GM21576 (cell line): ENCODE measurements around the gene ZC3H7B.

Experiments
- ATAC-seq: cut with Tn5 transposase; IDR thresholded peaks from one replicate; pipeline ENCODE4 v1.9.1; 2021; ENCODE audit warnings: mild to moderate bottlenecking, moderate library complexity; ENCODE audit not compliant: unreplicated experiment

Gene ZC3H7B

DNA sequence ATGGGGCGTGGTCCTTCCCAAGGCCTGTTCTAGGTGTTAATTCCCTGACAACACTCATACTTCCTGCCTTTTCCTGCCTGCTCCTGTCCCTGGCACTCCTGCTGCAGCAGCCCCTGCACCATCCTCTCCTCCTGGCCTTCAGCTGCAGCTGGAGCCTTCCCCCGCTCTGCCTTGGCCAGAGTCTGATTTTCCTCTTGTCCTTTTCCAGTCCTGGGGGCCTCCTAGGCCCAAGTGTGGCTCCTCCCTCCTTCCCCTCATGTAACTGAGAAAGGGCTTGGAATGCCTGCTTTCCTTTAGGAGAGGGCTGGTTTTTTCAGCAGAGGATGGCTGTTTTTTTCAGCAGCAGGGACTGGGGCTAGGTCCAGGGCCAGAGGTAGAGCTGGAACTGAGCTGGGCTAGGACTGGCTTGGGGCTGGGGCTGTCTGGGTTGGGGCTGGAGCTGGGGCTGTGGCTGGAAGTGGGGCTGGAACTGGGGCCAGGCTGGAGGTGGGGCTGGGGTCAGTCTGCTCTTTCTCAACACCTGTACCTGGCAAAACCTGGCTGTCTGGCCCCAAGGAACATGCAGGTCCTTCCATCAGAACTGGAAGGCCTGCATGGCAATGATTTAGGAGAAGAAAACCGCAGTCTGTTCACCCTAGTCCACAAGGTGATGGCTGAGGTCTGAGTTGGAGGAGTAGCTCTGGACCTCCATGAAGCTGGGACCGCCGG is 23.6 kb downstream of the ZC3H7B start:
- ATAC-seq, result no peak

DNA sequence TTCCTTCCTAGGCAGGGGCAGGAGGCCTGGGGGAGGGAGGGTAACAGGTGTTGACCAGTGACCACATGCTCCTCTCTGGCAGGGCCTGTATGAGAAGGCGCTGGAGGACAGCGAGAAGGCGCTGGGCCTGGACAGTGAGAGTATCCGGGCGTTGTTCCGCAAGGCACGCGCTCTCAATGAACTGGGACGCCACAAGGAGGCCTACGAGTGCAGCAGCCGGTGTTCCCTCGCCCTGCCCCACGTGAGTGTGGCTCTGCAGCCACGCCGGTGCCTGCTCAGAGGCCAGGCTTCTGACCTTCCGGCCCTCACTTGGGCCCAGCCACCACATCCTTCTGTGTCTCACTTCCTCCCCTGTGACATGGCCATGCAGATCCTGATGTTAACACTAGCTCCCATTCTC is 25.8 kb downstream of the ZC3H7B start:
- ATAC-seq, result no peak

DNA sequence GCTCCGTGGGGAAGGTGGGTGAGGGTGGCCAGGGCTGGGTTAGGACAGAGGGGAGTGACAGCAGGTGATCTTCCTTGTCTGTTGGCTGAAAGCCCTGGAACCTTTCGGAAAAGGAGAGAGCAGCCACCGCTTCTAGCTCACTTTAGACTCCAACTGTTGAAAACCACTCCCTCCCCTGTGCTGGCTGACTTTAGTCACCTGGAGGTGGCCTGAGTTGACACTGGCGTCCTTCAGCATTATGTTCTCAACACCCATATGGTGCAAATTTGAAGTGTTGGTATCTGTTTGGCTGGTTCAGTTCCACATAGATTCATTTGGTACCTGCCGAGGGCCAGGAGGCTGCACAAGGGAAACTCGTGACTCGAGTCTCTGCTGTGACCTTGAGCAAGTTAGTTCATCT is 28.8 kb downstream of the ZC3H7B start:
- ATAC-seq, result no peak

DNA sequence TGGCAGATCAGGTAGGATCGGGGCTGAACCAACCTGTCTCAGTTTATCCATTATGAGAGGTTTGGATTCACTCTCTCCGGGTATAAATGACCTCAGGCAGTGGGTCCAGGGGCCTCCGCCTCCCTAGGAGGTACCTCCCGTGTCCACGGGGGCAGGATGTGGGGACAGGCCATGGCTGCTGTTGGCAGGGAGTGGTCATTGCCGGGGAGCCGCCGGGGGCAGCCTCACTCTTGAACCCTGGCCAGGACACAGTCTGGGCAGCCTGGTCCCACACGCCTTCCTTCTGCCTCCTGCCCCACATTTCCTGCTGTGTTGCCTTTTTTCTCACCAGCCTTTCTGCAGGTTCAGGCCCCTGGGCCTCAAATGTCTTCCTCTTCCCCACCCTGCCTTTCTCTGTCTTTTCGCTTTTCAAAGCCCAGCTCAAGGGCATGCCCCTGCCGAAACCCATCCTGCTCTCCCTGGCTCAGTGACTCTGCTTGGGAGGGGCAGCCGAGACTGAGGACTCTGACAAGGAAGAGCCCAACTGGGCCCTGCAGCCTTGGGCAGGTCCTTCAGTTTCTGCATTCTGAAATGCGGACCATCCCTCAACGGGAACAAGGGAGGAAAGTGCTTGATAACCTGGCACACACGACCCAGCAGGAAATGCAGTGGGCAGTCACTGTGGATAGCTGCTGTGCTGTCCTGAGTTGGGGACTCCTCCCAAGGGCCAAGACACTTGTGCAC is 31.1 kb downstream of the ZC3H7B start:
- no peak for ATAC-seq

DNA sequence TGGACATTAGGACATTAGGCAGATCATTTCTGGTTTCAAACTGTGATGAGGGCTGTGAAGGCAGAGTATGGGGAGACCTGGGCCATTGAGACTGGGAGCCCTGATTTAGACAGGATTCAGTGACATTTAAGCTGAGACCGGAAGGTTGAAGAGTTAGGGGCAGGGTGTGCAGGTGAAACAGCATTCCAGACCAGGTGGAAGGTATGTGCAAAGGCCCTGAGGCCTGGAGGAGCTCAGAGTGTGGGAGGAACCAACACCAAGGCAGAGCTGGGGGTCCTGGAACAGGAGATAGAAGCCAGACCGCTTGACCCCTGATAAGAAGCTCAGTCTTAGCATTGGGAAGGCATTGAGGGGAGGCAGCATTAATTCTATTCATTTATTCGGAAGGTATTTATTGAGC is 32.5 kb downstream of the ZC3H7B start:
- no peak for ATAC-seq

DNA sequence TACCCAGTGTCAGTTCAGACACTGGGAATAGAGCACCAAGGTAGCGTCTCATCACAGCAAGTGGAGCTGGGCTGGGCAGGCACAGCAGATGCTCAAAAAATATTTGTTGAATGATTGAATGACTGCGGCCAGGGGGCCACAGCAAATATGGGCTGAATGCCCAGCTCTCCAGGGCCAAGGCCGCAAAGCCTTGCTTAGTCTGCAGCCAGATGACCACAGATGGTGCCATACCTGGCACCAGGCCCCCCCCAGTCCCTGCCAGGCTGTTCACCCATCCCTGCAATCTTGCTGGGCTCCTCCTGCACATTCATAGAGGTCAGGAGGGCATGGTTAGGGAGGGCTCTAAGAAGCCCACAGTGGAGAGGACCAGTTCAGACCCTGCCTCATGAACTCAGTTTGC is 32.9 kb downstream of the ZC3H7B start:
- ATAC-seq, result no peak

DNA sequence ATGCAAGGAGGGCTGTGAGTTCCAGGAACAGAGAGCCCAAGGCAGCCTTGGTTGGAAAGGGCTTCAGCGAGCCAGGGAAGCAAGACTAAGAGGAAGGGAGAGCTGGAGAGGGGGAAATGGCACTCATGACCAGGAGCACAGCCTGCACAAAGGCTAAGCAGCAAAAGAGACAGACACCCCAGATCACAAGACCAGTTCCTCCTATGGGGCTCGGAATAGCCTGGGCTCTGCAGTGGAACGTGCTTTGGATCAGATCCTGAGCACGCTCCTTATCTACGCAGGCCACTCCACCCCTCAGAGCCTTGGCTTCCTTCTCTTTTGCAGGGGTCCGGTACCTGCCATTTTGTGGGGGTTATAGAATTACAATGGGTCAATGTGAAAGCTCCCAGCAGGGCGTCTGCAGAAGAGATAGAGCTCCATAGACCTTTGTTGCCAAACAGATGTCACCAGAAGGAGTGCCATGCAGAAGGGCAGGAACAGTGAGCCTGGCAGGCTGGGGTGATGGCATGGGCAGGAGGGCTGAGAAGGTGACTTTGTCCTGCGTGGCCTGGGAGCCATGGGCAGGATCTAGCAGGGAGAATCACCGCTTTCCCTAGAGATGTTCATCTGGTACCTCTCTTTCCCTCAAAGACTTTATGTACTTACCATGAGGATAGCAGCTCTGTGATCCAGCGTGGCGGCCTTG is 33.8 kb downstream of the ZC3H7B start:
- no peak for ATAC-seq

DNA sequence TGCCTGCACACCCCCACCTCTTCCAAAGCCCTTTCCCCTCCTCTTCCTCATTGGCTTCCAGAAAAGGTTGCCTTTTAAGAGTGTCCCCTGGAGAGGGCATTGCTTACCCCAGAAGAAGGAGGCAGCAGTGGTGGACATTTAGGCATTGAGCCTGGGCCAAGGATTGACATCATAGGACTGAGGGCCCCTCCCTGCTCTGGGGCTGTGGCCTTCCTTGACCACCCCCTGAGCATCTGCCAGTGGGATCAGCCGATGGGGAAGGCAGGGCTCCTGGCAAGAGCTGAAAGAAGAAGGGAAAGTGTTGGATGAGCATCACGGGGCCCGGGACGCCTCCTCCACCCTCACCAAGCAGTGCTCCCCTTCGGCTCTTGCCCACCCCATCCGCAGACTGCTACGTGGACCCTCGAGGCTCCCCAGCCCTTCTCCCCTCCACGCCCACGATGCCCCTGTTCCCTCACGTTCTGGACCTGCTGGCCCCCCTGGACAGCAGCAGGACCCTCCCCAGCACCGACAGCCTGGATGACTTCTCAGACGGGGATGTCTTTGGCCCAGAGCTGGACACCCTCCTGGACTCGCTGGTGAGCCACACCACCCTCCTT is 37.4 kb downstream of the ZC3H7B start:
- no peak for ATAC-seq

DNA sequence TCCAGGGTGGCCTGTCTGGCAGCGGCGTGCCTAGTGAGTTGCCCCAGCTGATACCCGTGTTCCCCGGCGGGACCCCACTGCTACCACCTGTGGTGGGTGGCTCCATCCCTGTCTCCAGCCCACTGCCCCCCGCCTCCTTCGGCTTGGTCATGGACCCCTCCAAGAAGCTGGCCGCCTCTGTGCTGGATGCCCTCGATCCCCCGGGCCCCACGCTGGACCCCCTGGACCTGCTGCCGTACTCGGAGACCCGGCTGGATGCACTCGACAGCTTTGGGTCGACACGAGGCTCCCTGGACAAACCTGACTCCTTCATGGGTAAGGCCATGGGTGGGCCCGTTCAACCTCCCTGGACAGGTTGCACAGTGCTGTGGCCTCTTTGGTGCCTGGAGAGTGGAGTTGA is 38.5 kb downstream of the ZC3H7B start:
- ATAC-seq, result no peak

DNA sequence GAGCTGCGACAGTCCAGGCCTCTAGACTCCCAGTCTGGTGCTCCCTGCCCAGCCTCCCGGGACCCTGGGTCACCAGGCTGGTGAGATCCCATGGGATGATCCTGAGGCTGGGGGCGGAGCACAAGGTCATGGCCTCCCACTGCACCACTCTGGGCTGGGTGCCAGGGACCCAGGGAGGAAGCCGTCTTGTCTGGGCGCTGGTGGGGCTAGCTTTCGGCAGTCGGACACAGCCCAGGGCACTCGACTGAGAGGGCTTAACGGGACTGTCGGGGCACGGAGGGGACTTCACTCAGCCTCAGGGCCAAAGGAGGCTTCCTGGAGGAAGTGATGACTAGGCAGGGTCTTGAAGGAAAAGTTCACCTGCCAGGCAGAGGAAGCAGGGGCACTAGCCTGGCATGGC is 39.0 kb downstream of the ZC3H7B start:
- ATAC-seq, result no peak

DNA sequence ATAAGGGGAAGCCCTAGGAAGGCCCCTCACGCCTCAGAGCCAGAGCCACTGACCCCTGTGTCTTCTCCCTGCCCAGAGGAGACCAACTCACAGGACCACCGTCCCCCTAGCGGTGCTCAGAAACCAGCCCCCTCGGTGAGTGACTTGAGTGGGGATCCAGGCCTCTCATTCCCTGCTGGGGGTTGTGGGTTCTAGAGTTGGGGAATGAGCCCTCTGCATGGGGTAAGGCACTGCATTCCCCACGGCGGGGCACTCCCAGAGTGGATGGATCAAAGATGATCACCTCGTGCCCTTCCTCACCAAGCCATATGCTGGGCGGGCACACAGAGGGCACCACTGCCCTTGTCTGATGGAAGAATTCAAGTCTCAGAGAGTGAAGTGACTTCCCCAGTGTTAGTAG is 39.7 kb downstream of the ZC3H7B start:
- ATAC-seq, result no peak

DNA sequence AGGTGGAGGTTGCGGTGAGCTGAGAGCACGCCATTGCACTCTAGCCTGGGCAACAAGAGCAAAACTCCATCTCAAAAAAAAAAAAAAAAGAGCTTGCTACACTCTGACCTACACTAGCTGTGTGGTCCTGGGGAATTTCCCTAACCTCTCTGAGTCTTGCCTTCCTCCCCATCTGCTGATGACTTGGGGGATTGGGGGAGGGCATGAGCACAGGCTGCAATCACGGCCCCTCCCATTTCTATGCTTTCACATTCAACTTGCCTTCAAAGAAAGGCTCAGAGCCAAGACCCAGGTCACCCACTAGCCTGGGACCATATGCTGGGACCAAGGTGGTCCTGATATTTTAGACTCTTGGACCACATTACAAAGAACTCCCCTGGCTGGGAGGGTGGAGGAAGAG is 40.7 kb downstream of the ZC3H7B start:
- ATAC-seq, result no peak

DNA sequence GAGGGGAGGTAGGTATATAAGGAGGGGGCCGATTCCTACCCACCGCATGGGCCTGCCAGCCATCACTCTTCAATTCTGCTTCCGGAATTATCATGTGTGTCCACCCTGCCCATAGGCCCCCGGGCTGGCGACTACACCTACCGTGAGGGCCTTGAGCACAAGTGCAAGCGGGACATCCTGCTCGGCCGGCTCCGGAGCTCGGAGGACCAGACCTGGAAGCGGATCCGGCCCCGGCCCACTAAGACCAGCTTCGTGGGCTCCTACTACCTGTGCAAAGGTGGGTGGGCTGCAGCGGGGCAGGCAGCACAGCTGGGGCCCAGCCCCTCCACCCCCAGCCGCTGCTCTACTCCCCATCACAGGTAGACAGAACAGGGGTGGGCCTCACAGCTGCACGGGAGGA is 42.0 kb downstream of the ZC3H7B start:
- no peak for ATAC-seq

DNA sequence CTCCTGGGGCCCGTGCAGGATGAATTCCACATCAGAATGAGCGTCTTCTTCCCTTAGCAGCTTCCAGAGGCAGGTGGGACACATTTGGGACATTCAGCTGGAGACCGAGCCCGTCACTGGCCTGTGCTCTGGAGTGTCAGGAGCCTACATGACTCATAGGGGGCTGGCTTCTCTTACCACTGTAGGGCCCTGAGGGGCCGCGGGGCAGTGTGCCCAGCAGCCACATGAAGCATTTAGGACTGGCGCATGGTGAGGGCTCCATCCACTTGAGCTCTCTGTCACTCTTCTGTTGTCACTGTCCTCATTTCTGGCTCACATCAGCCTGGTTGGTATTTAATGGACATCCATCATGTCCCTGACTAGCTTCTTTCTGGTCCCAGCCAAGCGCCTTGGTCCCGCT is 42.4 kb downstream of the ZC3H7B start:
- no peak for ATAC-seq

DNA sequence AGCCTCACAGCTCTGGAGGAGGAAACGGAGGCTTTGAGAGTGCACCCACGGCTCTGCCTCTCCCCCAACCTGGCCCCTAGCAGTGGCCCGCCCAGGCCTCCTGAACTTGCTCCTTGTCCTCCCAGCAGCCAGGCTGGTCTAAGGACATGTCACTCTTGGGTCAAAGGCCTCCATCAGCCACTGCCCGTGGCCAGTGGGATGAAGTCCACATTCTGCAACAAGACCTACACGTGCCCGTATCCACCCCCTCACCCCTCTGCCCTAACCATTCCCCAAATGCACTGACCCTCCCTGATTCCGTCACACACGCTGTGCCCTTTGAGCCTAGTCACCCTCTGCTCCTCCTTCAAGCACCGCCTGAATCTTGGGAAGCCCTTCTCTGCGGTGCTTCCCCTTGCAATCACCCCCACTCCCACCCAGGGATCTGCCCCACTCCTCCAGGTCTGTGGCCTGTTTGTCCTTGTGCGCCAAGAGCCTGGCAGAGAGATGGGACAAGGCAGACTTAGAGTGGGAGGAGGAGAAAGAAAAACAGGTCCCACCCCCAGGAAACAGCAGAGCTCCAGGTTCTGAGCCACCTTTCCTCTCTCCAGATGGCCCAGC is 43.0 kb downstream of the ZC3H7B start:
- ATAC-seq, result no peak

DNA sequence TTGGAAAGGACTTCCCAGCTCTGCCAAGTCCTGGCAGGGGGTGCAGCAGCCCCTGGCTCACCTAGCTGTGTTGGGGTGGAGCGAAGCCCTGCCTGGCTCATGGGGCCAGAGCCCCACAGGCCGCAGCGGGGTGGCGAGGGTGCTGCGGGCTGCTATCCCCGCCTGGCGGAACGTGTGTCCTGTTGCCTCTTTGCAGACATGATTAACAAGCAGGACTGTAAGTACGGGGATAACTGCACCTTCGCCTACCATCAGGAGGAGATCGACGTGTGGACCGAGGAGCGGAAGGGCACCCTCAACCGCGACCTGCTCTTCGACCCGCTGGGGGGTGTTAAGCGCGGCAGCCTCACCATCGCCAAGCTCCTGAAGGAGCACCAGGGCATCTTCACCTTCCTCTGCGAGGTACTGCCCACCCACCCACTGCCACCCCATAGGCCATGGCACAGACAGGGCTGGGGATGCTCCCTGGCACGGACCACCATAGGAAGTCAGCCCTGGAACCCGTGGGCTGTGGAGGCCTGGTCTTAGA is 44.5 kb downstream of the ZC3H7B start:
- no peak for ATAC-seq

DNA sequence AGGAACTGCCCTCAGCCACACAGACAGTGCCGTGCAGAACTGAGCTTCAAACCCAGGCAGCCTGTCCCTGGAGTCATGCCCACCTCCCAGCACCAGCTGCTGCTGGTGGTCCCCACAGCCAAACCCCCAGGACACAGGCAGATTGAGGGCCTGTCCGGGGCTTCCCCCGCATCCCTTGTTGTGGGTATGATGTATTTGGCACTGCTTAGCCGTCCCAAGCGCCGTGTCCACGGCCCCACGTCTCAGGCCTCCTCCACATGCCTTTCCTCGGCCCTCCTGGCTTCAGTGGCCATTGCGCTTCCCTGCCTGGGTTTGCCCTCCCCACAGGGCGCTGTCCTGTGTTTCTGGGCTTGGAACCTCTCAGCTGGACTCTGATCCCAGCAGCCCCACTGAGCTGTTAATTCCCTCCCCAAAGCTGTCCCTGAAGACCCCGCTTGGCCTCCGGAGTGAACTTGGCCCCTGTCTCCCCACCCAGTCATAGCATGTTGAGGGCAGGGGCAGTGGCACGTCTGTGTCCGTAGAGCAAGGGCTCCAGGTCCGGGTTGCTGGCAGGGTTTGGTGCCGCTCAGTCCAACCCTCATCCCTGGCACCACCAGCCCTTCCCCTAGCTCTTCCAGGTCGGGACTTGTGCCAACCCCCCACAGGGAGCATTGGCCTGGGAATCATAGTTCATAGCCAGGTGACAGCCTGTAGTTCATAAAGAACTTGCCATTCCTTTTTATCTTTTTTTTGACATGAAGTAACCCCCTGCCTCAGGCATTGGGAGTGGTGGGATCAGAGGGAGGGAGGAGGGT is 45.9 kb downstream of the ZC3H7B start:
- ATAC-seq, result no peak

DNA sequence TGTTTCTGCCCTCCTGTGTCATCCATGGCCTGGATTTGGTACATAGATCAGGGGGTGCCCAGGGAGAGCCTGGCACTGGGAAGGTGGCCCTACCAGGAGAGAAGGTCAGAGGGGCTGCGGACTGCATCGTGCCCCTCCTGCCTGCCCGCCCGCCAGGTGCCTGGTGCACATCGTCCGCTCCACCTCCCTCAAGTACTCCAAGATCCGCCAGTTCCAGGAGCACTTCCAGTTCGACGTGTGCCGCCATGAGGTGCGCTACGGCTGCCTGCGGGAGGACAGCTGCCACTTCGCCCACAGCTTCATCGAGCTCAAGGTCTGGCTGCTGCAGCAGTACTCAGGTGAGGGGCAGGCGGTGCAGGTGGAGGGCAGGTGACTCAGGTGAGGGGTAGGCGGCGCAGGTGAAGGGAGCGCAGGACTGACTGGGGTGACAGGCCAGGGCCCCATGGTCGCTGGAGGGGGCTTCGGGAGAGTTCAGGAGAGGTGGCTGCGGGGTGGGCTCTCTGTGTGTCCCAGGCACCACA is 47.7 kb downstream of the ZC3H7B start:
- no peak for ATAC-seq

DNA sequence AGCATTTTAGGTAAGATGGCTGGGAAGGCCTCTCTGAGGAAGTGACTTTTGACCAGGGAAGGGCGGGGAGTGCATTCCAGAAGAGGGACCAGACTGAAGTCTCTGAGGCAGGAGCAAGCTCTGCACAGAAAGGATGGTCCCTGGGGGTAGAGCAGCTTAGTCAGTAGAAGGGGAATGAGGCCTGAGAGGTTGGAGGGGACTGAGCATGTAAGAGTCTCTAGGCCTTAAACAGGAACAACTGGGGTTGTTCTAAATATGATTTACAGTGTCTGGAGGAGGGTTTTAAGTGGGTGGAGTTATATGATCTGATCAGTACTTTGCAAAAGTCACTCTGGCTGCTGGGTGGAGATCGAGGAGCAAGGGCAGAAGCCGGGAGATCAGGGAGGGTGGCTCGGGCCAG is 48.8 kb downstream of the ZC3H7B start:
- ATAC-seq, result no peak

DNA sequence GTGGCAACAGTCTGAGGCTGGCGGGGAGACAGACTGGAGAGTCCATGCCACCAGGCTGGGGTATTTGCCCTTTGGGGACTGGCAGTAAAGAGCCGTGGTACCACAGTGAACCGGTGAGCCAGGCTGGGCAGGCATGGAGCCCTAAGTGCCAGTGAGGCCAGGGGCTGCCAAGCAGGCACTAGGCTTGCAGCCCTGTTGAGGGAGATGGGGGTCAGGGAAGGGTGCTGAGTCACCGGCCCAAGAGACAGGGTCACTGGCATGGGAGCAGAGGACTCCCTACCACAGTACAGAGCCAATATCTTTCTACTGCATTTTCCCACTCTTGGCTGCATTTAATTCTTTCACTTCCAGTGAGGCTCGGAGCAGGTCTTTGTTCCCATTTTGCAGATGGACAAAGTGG is 49.7 kb downstream of the ZC3H7B start:
- ATAC-seq, result no peak
